K562 (cell line): ENCODE results near the gene CDCA5. TPM values are rescaled to one million over a fixed set of nuclear protein-coding genes. Genes with fewer than 3 reads are reported as not detected.

Experiments used
- ATF1 ChIP-seq, 2 experiments: fragments of 450-650 bp in 1 of 2; IDR thresholded peaks; 2 replicates each; pipeline ENCODE4 v1.6.1; 2016; ENCODE audit warnings: missing compliant biosample characterization in 1 of 2, missing genetic modification characterization in 1 of 2
- CLOCK ChIP-seq: fragments of 250-450 bp; sonication (Bioruptor Pico); IDR thresholded peaks from 2 replicates; pipeline ENCODE4 v1.4.0; 2020; ENCODE audit warnings: mild to moderate bottlenecking, moderate library complexity, borderline replicate concordance
- HNRNPLL ChIP-seq: fragments of 200-400 bp; formaldehyde crosslinking; IDR thresholded peaks from 2 replicates; pipeline ENCODE4 v1.6.1; 2017; ENCODE audit warnings: low read length, low read depth, mild to moderate bottlenecking; ENCODE audit not compliant: poor library complexity, severe bottlenecking
- HOXB6 ChIP-seq: fragments of 250-450 bp; sonication (Bioruptor Pico); IDR thresholded peaks from 2 replicates; pipeline ENCODE4 v1.5.1; 2022; ENCODE audit warnings: mild to moderate bottlenecking, borderline replicate concordance
- LCOR ChIP-seq: sonication (generic); formaldehyde crosslinking; IDR thresholded peaks from 2 replicates; pipeline ENCODE4 v1.8.0; 2022; ENCODE audit warnings: mild to moderate bottlenecking, missing genetic modification reagents
- MAFK ChIP-seq: IDR thresholded peaks from 2 replicates; pipeline ENCODE4 v1.6.1; 2011; ENCODE audit warnings: low read length, improper control_type of control experiment
- MXD1 ChIP-seq: fragments of 250-450 bp; sonication (Bioruptor Pico); IDR thresholded peaks from 2 replicates; pipeline ENCODE4 v1.8.0; 2021; ENCODE audit warnings: borderline replicate concordance, mild to moderate bottlenecking, moderate library complexity; ENCODE audit not compliant: poor library complexity, severe bottlenecking
- NFIC ChIP-seq: fragments of 450-650 bp; IDR thresholded peaks from 2 replicates; pipeline ENCODE4 v1.6.1; 2017; ENCODE audit warnings: mild to moderate bottlenecking, inconsistent platforms
- NFRKB ChIP-seq: fragments of 450-650 bp; IDR thresholded peaks from 2 replicates; pipeline ENCODE4 v1.6.1; 2016; ENCODE audit warnings: low read depth
- SNIP1 ChIP-seq: fragments of 450-650 bp; IDR thresholded peaks from 2 replicates; pipeline ENCODE4 v1.7.1; 2017; ENCODE audit warnings: low read depth, mild to moderate bottlenecking
- SPI1 ChIP-seq: IDR thresholded peaks from 2 replicates; pipeline ENCODE4 v1.6.1; 2011; ENCODE audit warnings: low read depth, low read length, control low read depth, borderline replicate concordance
- THRB ChIP-seq: fragments of 450-650 bp; formaldehyde crosslinking; conservative IDR thresholded peaks from 2 replicates; pipeline ENCODE4 v1.4.0; 2022; ENCODE audit warnings: mild to moderate bottlenecking, missing genetic modification characterization
- YY1 ChIP-seq, 3 experiments: IDR thresholded peaks; 2 replicates each; pipeline ENCODE4 v1.6.1; 2011; ENCODE audit warnings: low read length in 2 of 3, mild to moderate bottlenecking in 2 of 3, moderate library complexity in 2 of 3, borderline replicate concordance in 1 of 3, control low read depth in 1 of 3, low read depth in 1 of 3; ENCODE audit not compliant: insufficient read depth in 3 of 3, insufficient replicate concordance in 2 of 3, control insufficient read depth in 1 of 3, insufficient read length in 1 of 3; ENCODE audit errors: extremely low read depth in 1 of 3
- ZNF174 ChIP-seq: fragments of 250-450 bp; sonication (Bioruptor Pico); IDR thresholded peaks from 2 replicates; pipeline ENCODE4 v1.4.0; 2020; ENCODE audit warnings: mild to moderate bottlenecking
- ZNF274 ChIP-seq: IDR thresholded peaks from 2 replicates; pipeline ENCODE4 v1.6.1; 2011; ENCODE audit warnings: low read depth, mild to moderate bottlenecking, low read length, moderate library complexity, borderline replicate concordance
- ZNF408 ChIP-seq: fragments of 250-450 bp; sonication (Bioruptor Pico); IDR thresholded peaks from 2 replicates; pipeline ENCODE4 v1.4.0; 2020; ENCODE audit warnings: low read depth, mild to moderate bottlenecking, moderate library complexity
- ZNF644 ChIP-seq: fragments of 200-800 bp; sonication (Bioruptor generic); IDR thresholded peaks from 2 replicates; pipeline ENCODE4 v1.6.1; 2016; ENCODE audit warnings: low read depth, missing genetic modification characterization, missing compliant biosample characterization
- ZNF668 ChIP-seq: fragments of 250-450 bp; sonication (Bioruptor Pico); IDR thresholded peaks from 2 replicates; pipeline ENCODE4 v1.8.0; 2022; ENCODE audit warnings: mild to moderate bottlenecking, inconsistent platforms
- ZNF707 ChIP-seq: fragments of 250-450 bp; sonication (Bioruptor Pico); conservative IDR thresholded peaks from 2 replicates; pipeline ENCODE4 v1.8.0; 2022; ENCODE audit warnings: inconsistent platforms, mild to moderate bottlenecking, moderate library complexity
- ZNF76 ChIP-seq: fragments of 250-450 bp; sonication (Bioruptor Pico); IDR thresholded peaks from 2 replicates; pipeline ENCODE4 v1.4.0; 2020; ENCODE audit warnings: mild to moderate bottlenecking, moderate library complexity, borderline replicate concordance
- ZNF778 ChIP-seq: fragments of 450-650 bp; formaldehyde crosslinking; IDR thresholded peaks from 2 replicates; pipeline ENCODE4 v1.4.0; 2020; ENCODE audit warnings: mild to moderate bottlenecking, moderate library complexity
- ZNF780A ChIP-seq: fragments of 250-450 bp; sonication (Bioruptor Pico); IDR thresholded peaks from 2 replicates; pipeline ENCODE4 v1.5.0; 2021; ENCODE audit warnings: mild to moderate bottlenecking
- polyA plus RNA-seq, 8 experiments: library from polyadenylated mRNA; depleted of rRNA in 4 of 8; stranded (reverse) in 5 of 8; unstranded in 3 of 8; fragments of >200 nt; fragmentation: Nextera tagmentation in 2 of 8; fragmentation: Illumina TruSeq in 1 of 8; extraction: Ambion mirVana in 2 of 8; extraction: Trizol in 1 of 8; gene quantifications; 2 replicates each; pipeline versions ENCODE4 v1.2.1 to v1.2.3, GENCODE V29; 2011 to 2014; ENCODE audit warnings: inconsistent platforms in 1 of 8, missing spikeins in 1 of 8
- total RNA-seq, 7 experiments: library from RNA; depleted of rRNA in 6 of 7; stranded (reverse); fragments of >200 nt in 6 of 7; fragmentation: Illumina TruSeq in 2 of 7; extraction: Trizol in 2 of 7; gene quantifications; 2 replicates each; pipeline versions ENCODE4 v1.2.1 to v1.2.3, GENCODE V29; 2011 to 2021; ENCODE audit warnings: low replicate concordance in 1 of 7

CDCA5 gene
- total and polyA plus RNA-seq, 9 of the 15 experiments (the other 6 are each of a cell fraction or from before 2014, with no cell fraction given): 18.9 to 94.3 (median 64.6) TPM

- TF ChIP-seq CLOCK (CRISPR knock-in tag): no peak
- TF ChIP-seq THRB (CRISPR knock-in tag): peak; percentile 58
- no peak for TF ChIP-seq ZNF174 (CRISPR knock-in tag)
- peak; percentile 81 for TF ChIP-seq MXD1 (CRISPR knock-in tag)
- peak; percentile 59 for TF ChIP-seq MAFK
- no peak for TF ChIP-seq ZNF668 (CRISPR knock-in tag)
- TF ChIP-seq ZNF778 (CRISPR knock-in tag): no peak
- peak; percentile 45; the same call in 1 of the 2 replicates for TF ChIP-seq ZNF644
- 0 out of 2 replicates have a peak, but pooled peaks have one; percentile 9 for TF ChIP-seq SPI1
- peak; percentile 28; the same call in 1 of the 2 replicates for TF ChIP-seq ATF1 (CRISPR knock-in tag; IDR thresholded peaks at IDR 0.05)
- peak; percentile 82 for TF ChIP-seq ATF1 (tag; IDR thresholded peaks at IDR 0.05)
- TF ChIP-seq YY1 (IDR thresholded peaks at IDR 0.05; ENCODE audit: borderline replicate concordance in 1 of 3, control insufficient read depth in 1 of 3, extremely low read depth in 1 of 3, insufficient read depth in 3 of 3, insufficient read length in 1 of 3, insufficient replicate concordance in 2 of 3, low read depth in 1 of 3, low read length in 2 of 3): peak; percentile 52 to 93 (median 87)
- no peak; the same call in 1 of the 2 replicates for TF ChIP-seq ZNF408 (CRISPR knock-in tag)
- TF ChIP-seq ZNF76 (CRISPR knock-in tag): peak; percentile 58; the same call in 1 of the 2 replicates
- TF ChIP-seq ZNF780A: no peak
- no peak for TF ChIP-seq HOXB6
- TF ChIP-seq ZNF274: no peak
- peak; percentile 46 for TF ChIP-seq HNRNPLL
- TF ChIP-seq NFRKB: peak; percentile 94
- TF ChIP-seq ZNF707 (CRISPR knock-in tag): peak; percentile 51; the same call in 1 of the 2 replicates
- peak; percentile 74 for TF ChIP-seq NFIC
- peak; percentile 56; the same call in 1 of the 2 replicates for TF ChIP-seq LCOR (CRISPR knock-in tag)
- no peak; the same call in 1 of the 2 replicates for TF ChIP-seq SNIP1
These were observed 12.3 kb upstream of the CDCA5 start, which contains the start of gene VPS51 (continued) for GRCh38 chr11:65095974-65096806.
